ENCODE measurements around the gene ENPP4. TPM values are rescaled to one million over a fixed set of nuclear protein-coding genes. Genes with fewer than 3 reads are reported as not detected.

The ENPP4 gene
- polyA plus RNA-seq, 1 of the 3 experiments (the other 2 are of a cell fraction) = 0.05 TPM

GRCh38 chr6:46129291-46129628 is 529 bp upstream of the ENPP4 start:
- no peaks in the 10 kb centered on the region for H3K27me3 ChIP-seq (ENCODE audit: insufficient read depth)
- no peaks in the 10 kb centered on the region for H3K9me2 ChIP-seq
- H3K4me1 ChIP-seq (ENCODE audit: control insufficient read depth in 1 of 2, insufficient read depth in 2 of 2, low read depth in 1 of 2, low read length in 1 of 2) = no peaks in the 10 kb centered on the region
- H3F3A ChIP-seq (replicated peaks; ENCODE audit: insufficient read depth) = no peaks in the 10 kb centered on the region
- POLR2A ChIA-PET = no interaction called here
- no peak overlapping the region for H3K27ac ChIP-seq (ENCODE audit: low read depth in 2 of 2, low read length in 1 of 2)
- WGBS (ENCODE audit: low lambda C conversion rate) = 4% methylated on average over 9 of the region's 10 CpGs
- no peaks in the 10 kb centered on the region for H4K20me1 ChIP-seq (ENCODE audit: insufficient read depth)
- CTCF ChIA-PET = no interaction called here
- no peaks in the 10 kb centered on the region for H3K79me2 ChIP-seq (ENCODE audit: insufficient read depth)
- H3K36me3 ChIP-seq (replicated peaks in 1 of 2; ENCODE audit: control insufficient read depth in 1 of 2, insufficient read depth in 2 of 2, low read length in 1 of 2) = no peaks in the 10 kb centered on the region
- no peak overlapping the region for H2AFZ ChIP-seq (ENCODE audit: low read depth)
- no peak overlapping the region for H3K4me3 ChIP-seq (ENCODE audit: low read depth in 2 of 2, low read length in 1 of 2)
- H3K9ac ChIP-seq = no peak overlapping the region
- peak overlapping the region; percentile 47; the same call in 1 of the 2 replicates for H3K4me2 ChIP-seq
- no peak for DNase-seq
- no peaks in the 10 kb centered on the region for H3K9me3 ChIP-seq
- TF ChIP-seq REST (IDR thresholded peaks at IDR 0.05; ENCODE audit: low read depth, low read length) = no peak
- no peak for TF ChIP-seq USF2 (IDR thresholded peaks at IDR 0.05; ENCODE audit: borderline replicate concordance, low read depth, low read length)
- TF ChIP-seq CHD2 (IDR thresholded peaks at IDR 0.05; ENCODE audit: low read length, partially characterized antibody) = no peak
- TF ChIP-seq RXRA (IDR thresholded peaks at IDR 0.05; ENCODE audit: borderline replicate concordance, low read depth) = no peak
- no peak for TF ChIP-seq MXI1 (IDR thresholded peaks at IDR 0.05; ENCODE audit: low read depth, low read length)
- no peak for TF ChIP-seq PBX3 (IDR thresholded peaks at IDR 0.05)
- TF ChIP-seq ZBTB33 (IDR thresholded peaks at IDR 0.05; ENCODE audit: borderline replicate concordance, low read depth) = no peak
- TF ChIP-seq MAX (IDR thresholded peaks at IDR 0.05; ENCODE audit: low read depth) = no peak
- no peak for TF ChIP-seq MEF2A (IDR thresholded peaks at IDR 0.05; ENCODE audit: borderline replicate concordance, low read depth)
- no peak for TF ChIP-seq CTCF (IDR thresholded peaks at IDR 0.05)
- TF ChIP-seq ELF1 (IDR thresholded peaks at IDR 0.05) = no peak
- no peak for TF ChIP-seq GABPA (IDR thresholded peaks at IDR 0.05; ENCODE audit: low read depth)
- TF ChIP-seq NRF1 (IDR thresholded peaks at IDR 0.05; ENCODE audit: low read depth, low read length) = no peak
- TF ChIP-seq YY1 (IDR thresholded peaks at IDR 0.05; ENCODE audit: low read depth) = no peak
- TF ChIP-seq RCOR1 (IDR thresholded peaks at IDR 0.05; ENCODE audit: low read length) = no peak
- TF ChIP-seq FOXM1 (IDR thresholded peaks at IDR 0.05; ENCODE audit: low read depth) = no peak
